WTC11 (cell line): ENCODE data around the gene SPNS2. TPM values are rescaled to one million over a fixed set of nuclear protein-coding genes. Genes with fewer than 3 reads are reported as not detected.

Source experiments
- ATAC-seq: fragments of 200-7000 bp; cut with Tn5 transposase; 2 replicates; pipeline ENCODE4 v1.10.0; 2021; ENCODE audit warnings: mild to moderate bottlenecking, moderate library complexity
- Bru-seq: library from RNA; stranded (reverse); fragments of 400-500 nt; gene quantifications from one replicate; lab custom pipeline; 2021; lab: Mats Ljungman, UMichigan
- CTCF ChIA-PET: fragments of 300-600 bp; sonication (Branson Sonifier 250); formaldehyde crosslinking; loops from one replicate; lab custom pipeline; 2021; ENCODE audit warnings: antibody characterized with exemption; lab: Charles Lee
- POLR2A ChIA-PET: fragments of 350-600 bp; sonication (Branson Sonifier 250); formaldehyde crosslinking; loops from one replicate; lab custom pipeline; 2021; ENCODE audit warnings: antibody characterized with exemption; lab: Charles Lee
- DNase-seq: peaks from one replicate; pipeline ENCODE4 v3.0.0; 2021; ENCODE audit warnings: low spot score
- H3K27ac Mint-ChIP-seq: 2 replicates; pipeline ENCODE4 v1.8.0; 2021; ENCODE audit warnings: mixed read lengths
- H3K27me3 Mint-ChIP-seq: 2 replicates; pipeline ENCODE4 v1.8.0; 2021; ENCODE audit warnings: low read depth, mild to moderate bottlenecking, moderate library complexity, mixed read lengths
- H3K36me3 Mint-ChIP-seq: 2 replicates; pipeline ENCODE4 v1.8.0; 2021; ENCODE audit warnings: mixed read lengths
- H3K4me1 Mint-ChIP-seq: 2 replicates; pipeline ENCODE4 v1.8.0; 2022; ENCODE audit warnings: mixed read lengths
- H3K4me3 Mint-ChIP-seq: 2 replicates; pipeline ENCODE4 v1.8.0; 2021; ENCODE audit warnings: mild to moderate bottlenecking, moderate library complexity, mixed read lengths
- H3K9me3 Mint-ChIP-seq: 2 replicates; pipeline ENCODE4 v1.8.0; 2021; ENCODE audit warnings: mixed read lengths
- ATF1 ChIP-seq: sonication (generic); formaldehyde crosslinking; IDR thresholded peaks from 2 replicates; pipeline ENCODE4 v1.8.1; 2023; ENCODE audit warnings: mild to moderate bottlenecking, moderate library complexity, missing genetic modification reagents
- FOXP4 ChIP-seq: sonication (generic); formaldehyde crosslinking; IDR thresholded peaks from 2 replicates; pipeline ENCODE4 v1.8.0; 2022; ENCODE audit warnings: mild to moderate bottlenecking, missing genetic modification reagents
- GRHL2 ChIP-seq: fragments of 250-450 bp; sonication (Bioruptor Pico); IDR thresholded peaks from 2 replicates; pipeline ENCODE4 v1.8.0; 2022; ENCODE audit warnings: mild to moderate bottlenecking, moderate library complexity; ENCODE audit not compliant: insufficient replicate concordance, severe bottlenecking
- HMGA2 ChIP-seq: fragments of 250-450 bp; sonication (Bioruptor Pico); IDR thresholded peaks from 2 replicates; pipeline ENCODE4 v1.4.0; 2021; ENCODE audit warnings: mild to moderate bottlenecking, moderate library complexity
- IRF2 ChIP-seq: sonication (generic); formaldehyde crosslinking; IDR thresholded peaks from 2 replicates; pipeline ENCODE4 v1.8.0; 2022; ENCODE audit warnings: low read depth, missing genetic modification reagents, borderline replicate concordance
- MAX ChIP-seq: sonication (generic); formaldehyde crosslinking; IDR thresholded peaks from 2 replicates; pipeline ENCODE4 v1.8.0; 2022; ENCODE audit warnings: mild to moderate bottlenecking, missing genetic modification reagents
- NFYB ChIP-seq: sonication (generic); formaldehyde crosslinking; conservative IDR thresholded peaks from 2 replicates; pipeline ENCODE4 v1.8.0; 2022; ENCODE audit warnings: low read depth, missing genetic modification reagents
- PRDM15 ChIP-seq: sonication (generic); formaldehyde crosslinking; IDR thresholded peaks from 2 replicates; pipeline ENCODE4 v1.8.0; 2022; ENCODE audit warnings: missing genetic modification reagents
- SP1 ChIP-seq: sonication (generic); formaldehyde crosslinking; conservative IDR thresholded peaks from 2 replicates; pipeline ENCODE4 v1.8.1; 2022; ENCODE audit warnings: missing genetic modification reagents
- USF2 ChIP-seq: sonication (generic); formaldehyde crosslinking; IDR thresholded peaks from 2 replicates; pipeline ENCODE4 v1.8.1; 2023; ENCODE audit warnings: mild to moderate bottlenecking, missing genetic modification reagents, moderate library complexity
- ZNF281 ChIP-seq: sonication (generic); formaldehyde crosslinking; IDR thresholded peaks from 2 replicates; pipeline ENCODE4 v1.8.0; 2023; ENCODE audit warnings: mild to moderate bottlenecking, missing genetic modification reagents
- ZNF317 ChIP-seq: sonication (generic); formaldehyde crosslinking; IDR thresholded peaks from 2 replicates; pipeline ENCODE4 v1.8.1; 2023; ENCODE audit warnings: low read depth, mild to moderate bottlenecking, moderate library complexity, missing genetic modification reagents, borderline replicate concordance
- ZNF425 ChIP-seq: fragments of 250-450 bp; sonication (Bioruptor Pico); conservative IDR thresholded peaks from 2 replicates; pipeline ENCODE4 v1.9.0; 2021; ENCODE audit warnings: mild to moderate bottlenecking
- long read RNA-seq, 3 experiments: library from RNA in 1 of 3; library from capped mRNA in 1 of 3; library from polyadenylated mRNA in 1 of 3; unstranded in 2 of 3; stranded (forward) in 1 of 3; transcript quantifications; one replicate each; pipeline ENCODE4 v2.0.0, GENCODE V29; 2021
- total RNA-seq: library from RNA; stranded (reverse); gene quantifications from 3 replicates; pipeline ENCODE4 v1.2.3, GENCODE V29; 2021

Gene SPNS2
- total RNA-seq (0.87 to 1.4 TPM (median 1.3 TPM) in 3 replicates), Bru-seq, nascent RNA (percentile 14 among the genes with signal in this experiment)
- long read RNA-seq, experiment 1, partial matches to known transcripts: 1 of 2 reads
- long read RNA-seq, experiment 1, other reads (novel, unspliced or antisense): 0 of 2 reads
- long read RNA-seq, experiment 2, partial matches to known transcripts: 0 of 1 reads
- long read RNA-seq, experiment 2, other reads (novel, unspliced or antisense): 1 of 1 reads
- long read RNA-seq, experiment 3: 0 reads

GRCh38 chr17:4498461-4499397 lies at the start of gene SPNS2:
TSS of gene SPNS2 (plus strand) at chr17:4498881. CDS start at chr17:4499048, 167 bp downstream.
- H3K9me3 Mint-ChIP-seq: no peaks in the 10 kb centered on the region
- peak within 1 kb of the TSS; percentile 75 for H3K4me3 Mint-ChIP-seq
- DNase-seq (peak; percentile 77), ATAC-seq (peak; percentile 79)
- H3K4me1 Mint-ChIP-seq: peaks cover 10% of the 10 kb centered on the region
- POLR2A ChIA-PET: interaction anchor here (1.1 to 1.3 kb wide), 2 partner anchors 8 to 16 kb away, joined by 3 to 5 read pairs; no protein-coding TSS in a partner anchor
- H3K27ac Mint-ChIP-seq: no peak within 1 kb of the TSS
- 0 out of 2 replicates have a peak, but pooled peaks have one; percentile 8 for TF ChIP-seq NFYB (CRISPR knock-in tag)
- no peak for TF ChIP-seq FOXP4 (CRISPR knock-in tag)
- TF ChIP-seq GRHL2 (CRISPR knock-in tag): no peak
- TF ChIP-seq SP1 (CRISPR knock-in tag): peak; percentile 72; the same call in 1 of the 2 replicates
- TF ChIP-seq USF2 (CRISPR knock-in tag): peak; percentile 72
- no peaks in the 10 kb centered on the region for H3K36me3 Mint-ChIP-seq
- peaks cover 74% of the 10 kb centered on the region for H3K27me3 Mint-ChIP-seq
- CTCF ChIA-PET: interaction anchor here (0.5 to 4.3 kb wide), 12 partner anchors 16 to 537 kb away, joined by 3 to 30 read pairs (median 4); no protein-coding TSS in a partner anchor

GRCh38 chr17:4449736-4450135 lies 48.9 kb upstream of the SPNS2 start:
- Mint-ChIP-seq H3K4me1 (no peaks in the 10 kb centered on the region), H3K9me3 (no peaks in the 10 kb centered on the region), H3K27ac (no peak overlapping the region), H3K36me3 (no peaks in the 10 kb centered on the region), H3K27me3 (peaks cover 7% of the 10 kb centered on the region; the same call in 1 of the 2 replicates), H3K4me3 (no peak overlapping the region)
- ATAC-seq (no peak), DNase-seq (no peak)
- ChIA-PET CTCF (no interaction called here), POLR2A (no interaction called here)
- TF ChIP-seq HMGA2 (CRISPR knock-in tag) (no peak), USF2 (CRISPR knock-in tag) (no peak), ZNF281 (CRISPR knock-in tag) (no peak), IRF2 (CRISPR knock-in tag) (no peak), PRDM15 (CRISPR knock-in tag) (no peak), ZNF425 (CRISPR knock-in tag) (no peak), ZNF317 (CRISPR knock-in tag) (no peak), ATF1 (CRISPR knock-in tag) (no peak), MAX (CRISPR knock-in tag) (no peak)
